Stimulated activated CD8-positive, alpha-beta memory T cell treated with anti-CD3 and anti-CD28 coated beads, Interleukin-4, amount 100 ng/mL, for 48 hours (primary cell): Measurements from ENCODE around the gene C4orf36.

Experiments
- DNase-seq: peaks from one replicate; pipeline ENCODE4 v3.0.0-alpha.2; 2020

The C4orf36 gene

GRCh38 chr4:86855572-86855971 lies 36.6 kb downstream of the C4orf36 start:
- no peak for DNase-seq

GRCh38 chr4:86853209-86853608 lies 39.0 kb downstream of the C4orf36 start:
- DNase-seq: no peak

GRCh38 chr4:86848732-86849619 lies 43.2 kb downstream of the C4orf36 start, which contains the start of gene SLC10A6:
Gene SLC10A6, minus strand, starts transcription at chr4:86849384. Its CDS starts 269 bp downstream, at chr4:86849115.
- no peak for DNase-seq

DNA sequence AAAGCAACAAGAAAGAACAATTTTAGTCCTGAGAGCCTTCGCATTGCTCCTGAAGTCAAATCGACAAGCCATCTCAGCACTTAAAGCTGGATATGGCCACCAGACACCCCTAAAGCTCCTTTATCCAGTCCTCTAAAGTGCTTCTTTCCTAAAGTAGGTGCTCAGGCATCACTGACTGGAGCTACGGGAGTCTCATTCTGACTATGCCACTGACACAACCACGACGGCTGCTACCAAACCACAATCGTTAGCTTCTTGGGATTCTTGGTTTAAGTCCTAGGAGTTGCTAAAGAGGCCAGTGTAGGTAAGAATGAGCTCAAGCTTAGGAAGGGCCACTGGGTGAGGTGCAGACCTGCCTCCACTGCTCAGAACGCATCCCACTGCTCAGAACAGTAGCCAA lies 44.1 kb downstream of the C4orf36 start:
- no peak for DNase-seq

DNA sequence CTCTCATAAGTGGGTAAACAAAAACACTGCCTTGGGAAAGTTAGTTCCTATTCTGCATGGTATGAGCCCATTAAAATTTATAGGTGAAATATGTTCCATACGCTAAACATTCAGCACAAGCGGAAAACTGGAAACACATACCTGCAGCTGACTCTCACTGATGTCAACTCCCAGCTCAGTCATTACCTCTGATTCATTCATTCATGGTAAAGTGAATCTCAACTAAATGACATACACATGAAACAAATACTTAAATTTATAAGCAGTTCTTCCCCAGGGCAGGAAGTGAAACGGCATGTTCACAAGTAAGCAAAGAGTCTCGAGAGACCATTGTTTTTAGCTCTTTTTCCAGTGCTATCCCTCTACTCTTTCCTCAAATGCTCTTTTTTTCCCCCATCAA lies 44.7 kb downstream of the C4orf36 start:
- DNase-seq: no peak

DNA sequence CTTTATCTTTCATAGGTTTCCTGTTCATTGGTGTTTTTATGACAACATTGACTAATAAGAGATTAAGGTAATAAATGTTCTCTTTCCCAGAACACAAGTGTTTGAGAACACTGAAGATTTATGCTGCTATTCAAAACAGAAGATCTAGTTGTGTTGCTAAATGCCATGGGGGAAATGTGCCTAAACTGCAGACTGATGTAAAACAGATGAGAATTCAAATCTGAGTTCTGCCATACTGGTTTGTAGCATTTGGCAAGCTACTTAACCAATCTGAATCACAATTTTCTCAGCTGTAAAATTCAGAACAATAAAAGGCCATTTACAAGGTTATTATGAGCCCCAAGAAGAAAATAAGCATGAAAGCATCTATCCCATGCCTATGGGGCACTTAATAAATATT lies 45.3 kb downstream of the C4orf36 start:
- no peak for DNase-seq

- no peak for DNase-seq
Measured at GRCh38 chr4:86845593-86845992, 46.6 kb downstream of the C4orf36 start.

DNA sequence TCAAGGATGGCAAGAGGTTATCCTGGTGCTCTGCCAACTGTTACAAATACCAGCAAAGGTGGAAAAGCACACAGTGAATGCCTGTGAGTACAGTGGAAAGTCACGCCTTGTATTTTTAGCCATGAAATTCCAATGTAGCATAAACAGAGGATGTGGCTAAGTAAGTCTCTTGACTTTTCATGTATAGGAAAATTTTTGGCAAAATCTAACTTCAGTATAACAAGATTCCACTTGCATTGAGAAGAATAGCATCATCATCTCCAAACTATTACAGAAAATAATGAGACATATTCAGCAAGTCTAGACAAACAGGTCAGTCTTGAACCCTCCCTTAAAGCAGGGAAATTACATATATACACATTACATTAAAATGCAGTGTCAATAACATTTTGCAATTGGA lies 50.9 kb downstream of the C4orf36 start:
- DNase-seq: no peak

DNA sequence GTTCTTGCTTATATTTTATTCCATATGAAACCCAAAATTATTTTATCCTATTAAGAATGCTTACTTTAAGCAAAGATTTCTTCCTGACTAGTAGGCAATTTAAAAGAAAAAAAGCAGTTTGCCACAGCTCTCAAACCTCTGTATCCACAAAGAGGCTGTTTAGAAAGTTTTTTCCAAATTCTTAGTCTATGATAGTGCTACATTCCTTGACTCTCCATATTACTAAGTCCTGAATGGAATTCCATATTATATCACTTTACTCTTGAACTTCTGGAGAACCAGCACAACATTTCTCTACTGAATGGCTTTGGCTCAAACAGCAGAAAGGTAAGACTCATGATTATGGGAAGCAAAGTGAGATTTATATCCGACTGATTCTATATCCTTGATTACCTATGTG lies 51.4 kb downstream of the C4orf36 start:
- no peak for DNase-seq

DNA sequence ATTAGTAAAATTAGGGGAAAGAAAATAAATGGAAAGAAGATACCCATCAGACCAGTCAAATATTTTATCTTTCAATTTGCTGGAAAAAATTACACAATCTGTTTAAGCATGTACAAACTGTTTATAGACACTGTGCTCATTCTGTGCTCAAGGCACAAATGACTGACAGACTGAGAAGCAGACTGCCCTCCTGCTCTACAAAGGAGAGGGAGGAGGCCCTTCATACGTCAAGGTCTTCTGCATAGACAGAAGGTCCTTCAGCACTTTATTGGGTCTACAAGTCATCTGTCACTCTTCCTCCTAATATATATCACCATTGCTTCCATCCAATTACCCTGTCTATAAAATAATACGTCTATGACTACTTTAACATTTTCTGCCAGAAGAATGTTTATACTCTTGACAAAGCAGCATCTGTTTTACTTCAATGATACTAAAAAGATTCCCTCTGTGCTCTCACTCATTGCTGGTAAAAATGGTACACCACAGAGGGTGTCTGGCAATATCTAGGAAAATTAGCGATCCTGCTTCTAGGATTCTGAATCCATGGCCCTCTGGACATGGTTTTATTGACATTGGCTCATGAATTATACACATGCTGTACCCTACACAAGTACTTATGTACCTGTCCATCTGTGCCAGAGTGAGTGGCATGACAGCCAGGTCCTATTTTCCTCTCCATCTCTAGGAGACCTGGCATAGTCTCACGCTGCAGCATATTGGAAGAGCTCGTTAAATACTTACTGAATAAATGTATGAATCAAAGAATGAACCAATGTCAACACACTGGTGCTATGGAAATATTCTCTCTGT lies 54.3 kb downstream of the C4orf36 start:
- no peak for DNase-seq

GRCh38 chr4:86835677-86836076 lies 56.5 kb downstream of the C4orf36 start:
- no peak for DNase-seq

GRCh38 chr4:86834901-86835300 lies 57.3 kb downstream of the C4orf36 start:
- DNase-seq: no peak

DNA sequence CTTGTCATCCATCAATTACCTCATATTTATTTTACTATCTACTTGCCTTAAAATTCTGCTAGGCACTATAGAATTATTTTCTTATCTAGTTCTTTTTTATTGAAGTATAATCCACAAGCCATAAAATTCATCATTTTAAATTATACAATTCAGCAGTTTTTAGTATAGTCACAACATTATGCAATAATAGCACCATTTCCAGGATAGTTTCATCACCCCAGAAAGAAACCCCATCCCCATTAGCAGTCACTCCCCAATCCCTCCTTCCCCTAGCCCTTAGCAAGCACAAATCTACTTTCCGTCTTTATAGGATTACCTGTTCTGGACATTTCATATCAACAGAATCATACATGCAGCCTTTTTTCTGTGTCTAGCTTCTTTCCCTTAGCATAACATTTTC lies 58.6 kb downstream of the C4orf36 start:
- no peak for DNase-seq

- no peak for DNase-seq
Measured at GRCh38 chr4:86831262-86832130, 60.7 kb downstream of the C4orf36 start.
